HG03571 (cell line): ENCODE results near the gene GRWD1.

Experiments
- ATAC-seq: cut with Tn5 transposase; IDR thresholded peaks from one replicate; pipeline ENCODE4 v1.9.1; 2021; ENCODE audit not compliant: unreplicated experiment

Gene GRWD1

GRCh38 chr19:48496959-48497727 lies 51.4 kb downstream of the GRWD1 start:
- ATAC-seq = no peak

- ATAC-seq = no peak
Observed at GRCh38 chr19:48497728-48498594, 52.2 kb downstream of the GRWD1 start.

GRCh38 chr19:48498595-48499311 lies 53.0 kb downstream of the GRWD1 start:
- ATAC-seq = no peak

- no peak for ATAC-seq
Observed at GRCh38 chr19:48499316-48500090, 53.7 kb downstream of the GRWD1 start.

GRCh38 chr19:48500830-48501493 lies 55.2 kb downstream of the GRWD1 start:
- no peak for ATAC-seq

- ATAC-seq = no peak
Observed at GRCh38 chr19:48501494-48502349, 55.9 kb downstream of the GRWD1 start.

- ATAC-seq = no peak
Observed at GRCh38 chr19:48502350-48503018, 56.7 kb downstream of the GRWD1 start.

GRCh38 chr19:48506138-48506733 lies 60.5 kb downstream of the GRWD1 start:
- ATAC-seq = no peak
